Suprapubic skin (tissue), 4 donors: ENCODE measurements around the gene CLDN20.

ENCODE experiments used
- CTCF ChIP-seq, 2 donors: fragments of 200-600 bp in 1 of 2; fragments of 450-650 bp in 1 of 2; sonication (generic) in 1 of 2; IDR thresholded peaks; one replicate each; pipeline ENCODE4 v1.5.1; 2016 to 2019; ENCODE audit warnings: antibody characterized with exemption in 2 of 2, mild to moderate bottlenecking in 1 of 2, moderate library complexity in 1 of 2
- EP300 ChIP-seq: sonication (generic); formaldehyde crosslinking; IDR thresholded peaks from one replicate; pipeline ENCODE4 v1.6.1; 2017; ENCODE audit warnings: antibody characterized with exemption
- POLR2A ChIP-seq, 2 donors: fragments of 450-650 bp; IDR thresholded peaks; one replicate each; pipeline ENCODE4 v1.6.1; 2017; ENCODE audit warnings: antibody characterized with exemption in 2 of 2, mild to moderate bottlenecking in 2 of 2, moderate library complexity in 2 of 2
- POLR2AphosphoS5 ChIP-seq, 3 donors: sonication (generic); formaldehyde crosslinking; IDR thresholded peaks; one replicate each; pipeline ENCODE4 v1.6.1; 2017; ENCODE audit warnings: antibody characterized with exemption in 3 of 3

- TF ChIP-seq CTCF (IDR thresholded peaks at IDR 0.05), result no peak
- no peak for TF ChIP-seq POLR2A (IDR thresholded peaks at IDR 0.05)
- no peak for TF ChIP-seq POLR2AphosphoS5 (IDR thresholded peaks at IDR 0.05)
- no peak for TF ChIP-seq EP300
Observed at GRCh38 chr6:155250701-155251381, 13.0 kb upstream of the CLDN20 start.
